NCI-H524 (cell line): ENCODE data around the gene MYH15.
"Not testable (repeated sequence)": the region's sequence is repeated elsewhere in the genome, so short reads cannot be mapped to it uniquely, and the experiment has no call there.

Source experiments
- DNase-seq, 2 experiments: peaks; one replicate each; lab custom pipeline; 2025; lab: John Stamatoyannopoulos, UW

The MYH15 gene

DNA sequence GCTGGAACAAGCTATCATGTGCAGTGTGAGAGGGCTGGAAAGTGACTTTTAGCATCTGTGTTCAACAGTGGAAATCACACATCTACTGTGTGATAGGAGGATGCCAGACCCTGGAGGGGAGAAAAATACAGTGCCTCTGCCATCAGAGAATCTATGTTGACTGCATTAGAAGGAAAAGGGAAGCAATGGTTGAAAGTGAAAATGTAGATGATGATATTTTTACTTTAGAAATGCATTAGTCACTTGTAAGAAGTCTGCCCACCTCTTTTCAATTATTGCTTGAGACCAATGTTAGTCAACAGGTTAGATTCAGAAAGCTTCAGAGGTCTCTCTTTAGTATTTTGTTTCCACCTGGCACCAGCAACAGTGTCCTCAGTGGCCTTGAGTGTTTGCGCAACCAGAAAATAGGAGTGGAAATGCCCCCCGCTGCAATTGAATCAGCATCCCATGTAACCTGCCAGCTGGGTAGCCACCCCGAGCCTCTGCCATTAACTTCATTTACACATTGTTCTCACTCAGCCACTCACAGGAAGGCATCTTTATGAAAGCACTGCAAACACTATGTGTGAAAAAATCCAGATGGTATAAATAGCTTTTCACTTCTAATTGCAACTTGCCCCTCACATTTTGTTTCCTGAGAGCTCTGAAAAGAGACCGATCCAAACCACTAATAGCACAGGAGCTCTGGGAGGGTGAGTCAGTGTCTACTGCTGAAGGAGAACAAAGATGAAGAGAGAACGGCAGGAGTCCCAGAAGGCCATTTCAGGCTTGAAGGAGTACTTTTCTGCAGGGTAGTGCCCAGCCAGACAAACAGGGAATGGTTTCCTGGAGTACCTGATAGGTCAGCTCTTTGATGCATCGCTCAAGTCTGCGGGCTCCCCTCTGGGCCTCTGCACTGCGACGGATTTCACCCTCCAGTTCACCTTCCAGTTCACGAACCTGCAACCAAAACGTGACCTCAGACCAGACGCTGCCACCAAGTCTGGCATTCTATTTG is 122.0 kb downstream of the MYH15 start:
- DNase-seq, result no peak

GRCh38 chr3:108387063-108387462 is 123.3 kb downstream of the MYH15 start:
- DNase-seq, result no peak

DNA sequence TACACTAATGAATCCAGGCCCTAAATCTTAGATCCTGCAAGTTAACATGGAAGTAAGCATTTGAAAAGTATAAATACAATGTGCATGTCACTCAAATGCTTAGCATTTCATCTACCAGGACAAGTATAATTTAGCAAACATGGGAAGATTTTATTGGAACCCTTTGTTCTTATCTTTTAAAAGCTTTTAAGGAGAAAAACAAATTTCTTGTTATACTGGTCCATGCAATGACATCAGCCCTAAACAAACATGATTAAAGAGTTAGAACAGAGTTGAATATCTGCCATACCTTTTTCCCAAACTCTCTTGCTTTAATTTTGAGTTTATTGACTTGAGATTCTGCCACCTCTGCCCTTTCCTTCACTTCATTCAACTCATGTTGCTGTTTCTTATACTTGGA is 127.1 kb downstream of the MYH15 start:
- no peak for DNase-seq

- no peak for DNase-seq
These were observed 128.8 kb downstream of the MYH15 start for GRCh38 chr3:108381529-108382140.

GRCh38 chr3:108380128-108380795 is 130.1 kb downstream of the MYH15 start:
- no peak for DNase-seq

GRCh38 chr3:108378952-108379342 is 131.4 kb downstream of the MYH15 start:
- not testable (repeated sequence) for DNase-seq

GRCh38 chr3:108378153-108378951 is 132.0 kb downstream of the MYH15 start:
- no peak for DNase-seq

DNA sequence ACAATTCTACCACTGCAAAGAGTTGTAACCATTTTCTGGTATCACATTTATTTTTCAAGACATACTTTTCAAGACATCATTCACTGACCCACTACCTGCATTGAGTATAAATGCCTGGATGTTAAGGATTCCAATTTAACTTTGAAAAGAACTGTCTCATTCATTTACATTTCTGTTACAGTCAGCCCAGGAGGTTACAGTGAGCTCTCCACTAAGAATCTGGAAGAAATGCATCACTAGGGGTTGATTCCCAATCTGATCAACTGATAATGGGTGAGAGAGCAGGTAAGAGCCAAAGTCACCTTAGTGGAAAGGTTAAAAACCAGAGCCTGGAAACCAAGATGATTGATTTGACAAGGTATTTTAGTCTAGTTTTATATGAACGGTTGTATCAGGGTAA is 133.0 kb downstream of the MYH15 start:
- no peak for DNase-seq

- no peak for DNase-seq
These were observed 134.4 kb downstream of the MYH15 start for GRCh38 chr3:108376026-108376425.

DNA sequence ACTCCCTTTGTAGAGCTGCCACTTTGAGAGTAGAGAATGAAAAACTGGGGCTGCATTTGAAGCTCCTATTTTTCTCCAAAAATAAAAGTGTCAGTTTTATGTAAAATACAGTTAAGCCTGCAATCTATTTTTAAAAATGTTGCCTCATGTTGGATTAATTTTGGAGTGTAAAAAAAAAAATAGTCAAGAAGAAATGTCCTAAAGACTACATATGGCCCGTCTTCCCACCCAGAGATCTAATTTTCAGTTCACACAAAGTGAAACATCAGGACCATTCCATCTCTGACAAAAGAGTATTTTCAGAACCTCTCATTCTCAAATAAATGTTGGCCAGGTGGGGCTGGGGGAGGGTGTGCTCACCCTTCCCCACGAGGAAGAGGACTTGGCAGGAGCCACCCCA is 151.4 kb downstream of the MYH15 start:
- no peak for DNase-seq

GRCh38 chr3:108357042-108357441 is 153.4 kb downstream of the MYH15 start:
- no peak for DNase-seq

DNA sequence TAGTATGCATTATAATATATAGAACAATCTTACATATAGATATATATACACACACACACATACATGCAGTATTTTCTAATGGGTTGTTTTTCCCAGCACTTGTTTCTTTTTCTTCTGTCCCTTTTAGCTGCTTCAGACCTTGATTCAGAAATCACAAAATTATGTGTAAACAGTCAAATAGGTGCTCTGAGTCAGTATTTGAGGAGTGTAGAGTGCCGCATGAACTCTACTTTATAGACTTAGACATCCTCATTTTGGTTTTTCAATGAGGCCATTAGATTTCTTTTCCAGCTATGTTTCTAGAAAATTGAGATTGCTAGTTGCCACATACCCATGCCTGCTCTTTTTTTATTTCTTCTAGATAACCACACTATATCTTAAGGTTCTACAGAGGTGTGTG is 155.8 kb downstream of the MYH15 start:
- DNase-seq, result no peak

DNA sequence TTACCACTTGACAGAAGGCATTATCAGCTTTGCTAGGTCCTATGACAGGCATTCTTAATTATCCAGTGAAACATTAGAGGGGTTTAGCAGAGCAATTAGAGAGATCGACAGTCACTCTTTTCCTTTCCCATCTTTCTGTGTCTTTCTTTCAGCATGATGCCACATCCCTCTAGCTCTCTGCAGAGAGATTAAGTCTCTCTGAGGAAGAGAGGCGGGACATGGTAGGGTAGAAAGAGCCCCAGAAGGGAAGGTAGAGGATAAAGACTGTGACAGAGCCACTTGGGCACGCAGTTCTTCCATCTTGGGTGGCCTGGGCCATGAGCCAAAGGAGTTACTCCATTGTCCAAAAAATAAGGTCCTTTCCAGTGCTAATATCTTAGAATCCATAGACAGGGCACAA is 158.2 kb downstream of the MYH15 start:
- DNase-seq, result peak; percentile 90 to 97

GRCh38 chr3:108346301-108347227 is 163.8 kb downstream of the MYH15 start:
- no peak for DNase-seq

GRCh38 chr3:108345492-108346205 is 164.7 kb downstream of the MYH15 start:
- DNase-seq, result no peak

GRCh38 chr3:108343491-108343890 is 166.9 kb downstream of the MYH15 start:
- no peak for DNase-seq

GRCh38 chr3:108342837-108343486 is 167.4 kb downstream of the MYH15 start:
- DNase-seq, result peak in 1 of 2 experiments; percentile 30

DNA sequence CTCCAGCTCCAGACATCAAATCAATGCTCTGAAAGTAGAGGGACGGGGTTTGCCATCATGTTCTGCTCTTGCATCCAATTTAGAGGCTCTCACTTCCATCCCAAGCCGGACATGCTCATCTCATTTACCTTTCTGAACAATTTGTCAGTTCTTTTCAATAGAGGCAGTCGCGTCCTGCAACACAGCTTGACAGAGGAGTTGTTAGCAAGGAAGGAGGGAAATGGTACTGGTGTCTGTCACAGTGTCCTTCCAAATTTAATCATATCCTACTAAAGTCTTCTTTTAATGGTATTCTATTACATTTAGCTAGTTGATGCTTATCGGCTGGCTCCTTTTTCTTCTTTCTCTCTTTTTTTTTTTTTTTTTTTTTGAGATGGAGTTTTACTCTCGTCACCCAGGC is 168.5 kb downstream of the MYH15 start:
- no peak for DNase-seq

- DNase-seq, result no peak
These were observed 171.4 kb downstream of the MYH15 start for GRCh38 chr3:108338901-108339545.
